ENCODE data around the gene SLC25A42.

DNA sequence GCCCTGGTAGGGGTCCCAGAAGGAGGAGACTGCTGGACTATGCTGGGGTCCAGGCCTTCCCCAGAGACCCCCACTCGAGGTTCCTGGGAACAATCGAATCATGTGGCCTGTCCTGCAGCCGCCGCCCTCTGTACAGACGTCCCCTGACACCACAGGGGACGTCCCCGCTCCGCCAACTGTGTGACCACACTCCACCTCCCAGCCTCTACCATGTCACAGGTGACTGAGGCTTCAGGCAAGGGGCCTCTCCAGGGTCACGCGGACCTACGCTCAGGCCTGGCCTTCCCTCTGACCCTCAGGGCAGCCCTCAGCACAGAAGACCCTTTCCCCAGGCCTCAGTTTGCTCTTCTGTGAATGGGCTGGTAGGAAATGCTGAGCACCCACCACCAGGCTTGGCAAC is 87.6 kb downstream of the SLC25A42 start:
- TF ChIP-seq ZBTB20 (CRISPR knock-in tag; IDR thresholded peaks at IDR 0.05; ENCODE audit: borderline replicate concordance, low read depth) (no peak), HNRNPUL1 (IDR thresholded peaks at IDR 0.05; ENCODE audit: low read depth, low read length) (no peak), ZNF253 (CRISPR knock-in tag; IDR thresholded peaks at IDR 0.05; ENCODE audit: borderline replicate concordance) (no peak), ZKSCAN1 (IDR thresholded peaks at IDR 0.05; ENCODE audit: low read length) (no peak), KDM1A (CRISPR knock-in tag; IDR thresholded peaks at IDR 0.05) (no peak), ZNF780A (CRISPR knock-in tag; IDR thresholded peaks at IDR 0.05) (no peak), NRL (CRISPR knock-in tag; IDR thresholded peaks at IDR 0.05; ENCODE audit: borderline replicate concordance) (no peak), TCF7L2 (IDR thresholded peaks at IDR 0.05; ENCODE audit: low read depth, low read length) (no peak), FOXM1 (CRISPR knock-in tag; IDR thresholded peaks at IDR 0.05) (no peak)
- TF ChIP-seq, protein P1, sequence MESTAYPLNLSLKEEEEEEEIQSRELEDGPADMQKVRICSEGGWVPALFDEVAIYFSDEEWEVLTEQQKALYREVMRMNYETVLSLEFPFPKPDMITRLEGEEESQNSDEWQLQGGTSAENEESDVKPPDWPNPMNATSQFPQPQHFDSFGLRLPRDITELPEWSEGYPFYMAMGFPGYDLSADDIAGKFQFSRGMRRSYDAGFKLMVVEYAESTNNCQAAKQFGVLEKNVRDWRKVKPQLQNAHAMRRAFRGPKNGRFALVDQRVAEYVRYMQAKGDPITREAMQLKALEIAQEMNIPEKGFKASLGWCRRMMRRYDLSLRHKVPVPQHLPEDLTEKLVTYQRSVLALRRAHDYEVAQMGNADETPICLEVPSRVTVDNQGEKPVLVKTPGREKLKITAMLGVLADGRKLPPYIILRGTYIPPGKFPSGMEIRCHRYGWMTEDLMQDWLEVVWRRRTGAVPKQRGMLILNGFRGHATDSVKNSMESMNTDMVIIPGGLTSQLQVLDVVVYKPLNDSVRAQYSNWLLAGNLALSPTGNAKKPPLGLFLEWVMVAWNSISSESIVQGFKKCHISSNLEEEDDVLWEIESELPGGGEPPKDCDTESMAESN (CRISPR knock-in tag; conservative IDR thresholded peaks at IDR 0.05) = no peak
- TF ChIP-seq, protein P2, sequence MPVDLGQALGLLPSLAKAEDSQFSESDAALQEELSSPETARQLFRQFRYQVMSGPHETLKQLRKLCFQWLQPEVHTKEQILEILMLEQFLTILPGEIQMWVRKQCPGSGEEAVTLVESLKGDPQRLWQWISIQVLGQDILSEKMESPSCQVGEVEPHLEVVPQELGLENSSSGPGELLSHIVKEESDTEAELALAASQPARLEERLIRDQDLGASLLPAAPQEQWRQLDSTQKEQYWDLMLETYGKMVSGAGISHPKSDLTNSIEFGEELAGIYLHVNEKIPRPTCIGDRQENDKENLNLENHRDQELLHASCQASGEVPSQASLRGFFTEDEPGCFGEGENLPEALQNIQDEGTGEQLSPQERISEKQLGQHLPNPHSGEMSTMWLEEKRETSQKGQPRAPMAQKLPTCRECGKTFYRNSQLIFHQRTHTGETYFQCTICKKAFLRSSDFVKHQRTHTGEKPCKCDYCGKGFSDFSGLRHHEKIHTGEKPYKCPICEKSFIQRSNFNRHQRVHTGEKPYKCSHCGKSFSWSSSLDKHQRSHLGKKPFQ (CRISPR knock-in tag; IDR thresholded peaks at IDR 0.05; ENCODE audit: insufficient replicate concordance) = no peak
- TF ChIP-seq, protein P3, sequence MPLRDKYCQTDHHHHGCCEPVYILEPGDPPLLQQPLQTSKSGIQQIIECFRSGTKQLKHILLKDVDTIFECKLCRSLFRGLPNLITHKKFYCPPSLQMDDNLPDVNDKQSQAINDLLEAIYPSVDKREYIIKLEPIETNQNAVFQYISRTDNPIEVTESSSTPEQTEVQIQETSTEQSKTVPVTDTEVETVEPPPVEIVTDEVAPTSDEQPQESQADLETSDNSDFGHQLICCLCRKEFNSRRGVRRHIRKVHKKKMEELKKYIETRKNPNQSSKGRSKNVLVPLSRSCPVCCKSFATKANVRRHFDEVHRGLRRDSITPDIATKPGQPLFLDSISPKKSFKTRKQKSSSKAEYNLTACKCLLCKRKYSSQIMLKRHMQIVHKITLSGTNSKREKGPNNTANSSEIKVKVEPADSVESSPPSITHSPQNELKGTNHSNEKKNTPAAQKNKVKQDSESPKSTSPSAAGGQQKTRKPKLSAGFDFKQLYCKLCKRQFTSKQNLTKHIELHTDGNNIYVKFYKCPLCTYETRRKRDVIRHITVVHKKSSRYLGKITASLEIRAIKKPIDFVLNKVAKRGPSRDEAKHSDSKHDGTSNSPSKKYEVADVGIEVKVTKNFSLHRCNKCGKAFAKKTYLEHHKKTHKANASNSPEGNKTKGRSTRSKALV (CRISPR knock-in tag; IDR thresholded peaks at IDR 0.05) = no peak
- TF ChIP-seq, protein P4, sequence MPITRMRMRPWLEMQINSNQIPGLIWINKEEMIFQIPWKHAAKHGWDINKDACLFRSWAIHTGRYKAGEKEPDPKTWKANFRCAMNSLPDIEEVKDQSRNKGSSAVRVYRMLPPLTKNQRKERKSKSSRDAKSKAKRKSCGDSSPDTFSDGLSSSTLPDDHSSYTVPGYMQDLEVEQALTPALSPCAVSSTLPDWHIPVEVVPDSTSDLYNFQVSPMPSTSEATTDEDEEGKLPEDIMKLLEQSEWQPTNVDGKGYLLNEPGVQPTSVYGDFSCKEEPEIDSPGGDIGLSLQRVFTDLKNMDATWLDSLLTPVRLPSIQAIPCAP (CRISPR knock-in tag; IDR thresholded peaks at IDR 0.05; ENCODE audit: low read depth) = no peak

Data from HepG2 (cell line).